HCT116 (cell line): Measurements from ENCODE around the gene CNPPD1. TPM values are rescaled to one million over a fixed set of nuclear protein-coding genes. Genes with fewer than 3 reads are reported as not detected.

ENCODE experiments used
- ATAC-seq: fragments of 200-7000 bp; cut with Tn5 transposase; 2 replicates; pipeline ENCODE4 v1.9.1; 2020; ENCODE audit warnings: mild to moderate bottlenecking, moderate library complexity
- BruUV-seq: library from RNA; stranded (reverse); fragments of 400-500 nt; replicated peaks from 2 replicates; lab custom pipeline; 2021; lab: Mats Ljungman, UMichigan
- CTCF ChIA-PET: fragments of 300-600 bp; sonication (Branson Sonifier 250); formaldehyde crosslinking; loops from one replicate; lab custom pipeline; 2021; ENCODE audit warnings: antibody characterized with exemption; lab: Charles Lee
- POLR2A ChIA-PET: fragments of 300-600, 350-600 bp; sonication (Branson Sonifier 250); formaldehyde crosslinking; loops from one replicate; lab custom pipeline; 2021; ENCODE audit warnings: antibody characterized with exemption; lab: Charles Lee
- RAD21 ChIA-PET, 2 experiments: fragments of 300-600 bp; sonication (Branson Sonifier 250); formaldehyde crosslinking; loops; one replicate each; lab custom pipeline; 2023; ENCODE audit warnings: low total read pairs in 2 of 2; ENCODE audit not compliant: uncharacterized antibody in 2 of 2, unreplicated experiment in 2 of 2, low non-redundant PET in 1 of 2; lab: Charles Lee
- DNase-seq: peaks from one replicate; pipeline ENCODE4 v3.0.0-alpha.2; 2010; ENCODE audit warnings: low read depth, low spot score
- H2AFZ ChIP-seq: fragments of 200-600 bp; shearing (Covaris generic), sonication (generic); 2 replicates; pipeline ENCODE4 v1.6.1; 2017; ENCODE audit warnings: low read depth, mixed run types, mixed read lengths, antibody characterized with exemption, low read length; ENCODE audit not compliant: poor library complexity, severe bottlenecking
- H3K27ac ChIP-seq: 2 replicates; pipeline ENCODE4 v1.5.1; 2012; ENCODE audit warnings: low read depth, low read length
- H3K27me3 ChIP-seq: fragments of 200-600 bp; sonication (generic); 2 replicates; pipeline ENCODE4 v1.6.1; 2016; ENCODE audit warnings: mixed run types, low read length, mixed read lengths; ENCODE audit not compliant: insufficient read depth
- H3K36me3 ChIP-seq, 2 experiments: fragments of 200-500 bp in 1 of 2; fragments of 200-600 bp in 1 of 2; sonication (Bioruptor generic) in 1 of 2; sonication (generic) in 1 of 2; 2 replicates each; pipeline versions ENCODE4 v1.5.1 to v1.6.1; 2014 to 2016; ENCODE audit warnings: low read length in 2 of 2, inconsistent platforms in 1 of 2, mixed read lengths in 1 of 2, mixed run types in 1 of 2; ENCODE audit not compliant: insufficient read depth in 2 of 2, control insufficient read depth in 1 of 2
- H3K4me1 ChIP-seq, 2 experiments: fragments of 200-600 bp in 1 of 2; sonication (generic) in 1 of 2; 2 replicates each; pipeline versions ENCODE4 v1.5.1 to v1.6.1; 2012 to 2017; ENCODE audit warnings: low read length in 2 of 2, inconsistent platforms in 1 of 2, mild to moderate bottlenecking in 1 of 2, mixed read lengths in 1 of 2, mixed run types in 1 of 2, moderate library complexity in 1 of 2; ENCODE audit not compliant: insufficient read depth in 2 of 2, control insufficient read depth in 1 of 2
- H3K4me2 ChIP-seq: fragments of 200-600 bp; sonication (generic); 2 replicates; pipeline ENCODE4 v1.6.1; 2017; ENCODE audit warnings: mixed run types, low read length, mixed read lengths
- H3K4me3 ChIP-seq, 2 experiments: fragments of 200-600 bp in 1 of 2; sonication (generic) in 1 of 2; replicated peaks in 1 of 2; 2 replicates each; pipeline ENCODE4 v1.5.1; 2011 to 2016; ENCODE audit warnings: low read length in 2 of 2, control low read depth in 1 of 2, low read depth in 1 of 2, mild to moderate bottlenecking in 1 of 2, mixed read lengths in 1 of 2, mixed run types in 1 of 2
- H3K79me2 ChIP-seq: fragments of 200-600 bp; sonication (generic); 2 replicates; pipeline ENCODE4 v1.6.1; 2017; ENCODE audit warnings: mild to moderate bottlenecking, mixed run types, low read length, moderate library complexity, mixed read lengths; ENCODE audit not compliant: insufficient read depth
- H3K9ac ChIP-seq: fragments of 200-600 bp; sonication (generic); 2 replicates; pipeline ENCODE4 v1.6.1; 2016; ENCODE audit warnings: low read length, mixed read lengths
- H3K9me2 ChIP-seq: fragments of 200-600 bp; sonication (generic), shearing (Covaris generic); 2 replicates; pipeline ENCODE4 v1.6.1; 2017; ENCODE audit warnings: mixed run types, mild to moderate bottlenecking, moderate library complexity; ENCODE audit not compliant: insufficient read depth
- H3K9me3 ChIP-seq, 2 experiments: fragments of 200-500 bp in 1 of 2; fragments of 200-600 bp in 1 of 2; sonication (Bioruptor generic) in 1 of 2; sonication (generic) in 1 of 2; 2 replicates each; pipeline ENCODE4 v1.6.1; 2014 to 2017; ENCODE audit warnings: low read length in 2 of 2, mixed read lengths in 2 of 2, inconsistent platforms in 1 of 2, low read depth in 1 of 2, mild to moderate bottlenecking in 1 of 2, mixed run types in 1 of 2, moderate library complexity in 1 of 2; ENCODE audit not compliant: control insufficient read depth in 1 of 2, insufficient read depth in 1 of 2
- H4K20me1 ChIP-seq: fragments of 200-600 bp; sonication (generic), shearing (Covaris generic); 2 replicates; pipeline ENCODE4 v1.6.1; 2017; ENCODE audit warnings: mixed run types, mild to moderate bottlenecking, moderate library complexity; ENCODE audit not compliant: insufficient read depth
- ELF1 ChIP-seq: IDR thresholded peaks from 2 replicates; pipeline ENCODE4 v1.6.1; 2012; ENCODE audit warnings: low read depth, borderline replicate concordance
- EZH2phosphoT487 ChIP-seq: fragments of 200-600 bp; IDR thresholded peaks from 2 replicates; pipeline ENCODE4 v1.6.1; 2018; ENCODE audit warnings: antibody characterized with exemption, borderline replicate concordance
- JUND ChIP-seq: IDR thresholded peaks from 2 replicates; pipeline ENCODE4 v1.6.1; 2012
- SRF ChIP-seq: IDR thresholded peaks from 2 replicates; pipeline ENCODE4 v1.6.1; 2012; ENCODE audit warnings: low read depth
- TCF7L2 ChIP-seq: IDR thresholded peaks from 2 replicates; pipeline ENCODE4 v1.7.0; 2011; ENCODE audit warnings: borderline replicate concordance, inconsistent platforms; ENCODE audit not compliant: insufficient read depth, insufficient read length; ENCODE audit errors: extremely low read depth
- intact Hi-C: fragments of 100-400 bp; cut with micrococcal nuclease; formaldehyde crosslinking; loops from 2 replicates; pipeline ENCODE4 v1.10.0; 2022
- total RNA-seq: library from RNA; stranded (reverse); gene quantifications from one replicate; pipeline ENCODE4 v1.2.1, GENCODE V29; 2021; ENCODE audit not compliant: unreplicated experiment
- TF ChIP-seq, protein P1 (sequence below): IDR thresholded peaks from 2 replicates; pipeline ENCODE4 v1.6.1; 2012
- TF ChIP-seq, protein P2 (sequence below): IDR thresholded peaks from 2 replicates; pipeline ENCODE4 v1.6.1; 2012
- TF ChIP-seq, protein P3 (sequence below), 3 experiments: fragments of 200-600 bp in 1 of 3; sonication (generic) in 1 of 3; IDR thresholded peaks in 2 of 3; conservative IDR thresholded peaks in 1 of 3; 2 replicates each; pipeline ENCODE4 v1.5.1; 2012 to 2017; ENCODE audit warnings: low read depth in 2 of 3, low read length in 2 of 3, antibody characterized with exemption in 1 of 3, borderline replicate concordance in 1 of 3, control low read depth in 1 of 3, mild to moderate bottlenecking in 1 of 3, mixed read lengths in 1 of 3, mixed run types in 1 of 3, moderate library complexity in 1 of 3; ENCODE audit not compliant: insufficient read depth in 1 of 3

CNPPD1 gene
- total RNA-seq, 1 experiment from 2014 or later, result 41.9 TPM

DNA sequence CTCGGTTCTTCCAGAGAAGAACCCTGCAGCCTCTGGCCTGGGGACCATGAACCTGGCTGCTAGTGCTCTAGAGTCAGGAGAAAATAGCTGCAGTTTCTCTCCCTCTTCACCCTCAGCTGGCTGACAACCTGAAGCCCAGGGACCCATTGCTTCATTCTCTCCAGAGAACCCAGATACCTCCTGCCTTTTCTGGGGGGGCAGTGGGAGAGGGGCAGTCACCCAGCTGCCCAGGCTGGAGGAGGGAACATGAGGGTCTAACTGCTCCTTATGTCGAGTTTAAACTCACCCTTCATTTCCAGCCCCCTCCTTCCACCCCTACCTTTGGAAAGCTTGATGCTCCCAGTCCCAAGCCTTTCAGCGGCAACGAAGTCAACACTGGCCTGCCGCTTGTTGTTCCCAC is 22.2 kb upstream of the CNPPD1 start:
- POLR2A ChIA-PET, result no interaction called here
- Histone ChIP-seq H3K4me3 (no peak overlapping the region), H2AFZ (no peak overlapping the region), H3K27ac (no peak overlapping the region), H3K9me2 (no peaks in the 10 kb centered on the region), H3K4me2 (no peak overlapping the region), H3K4me1 (no peaks in the 10 kb centered on the region), H3K36me3 (no peaks in the 10 kb centered on the region), H4K20me1 (no peaks in the 10 kb centered on the region), H3K9ac (no peak overlapping the region), H3K9me3 (no peaks in the 10 kb centered on the region), H3K79me2 (no peaks in the 10 kb centered on the region), H3K27me3 (no peaks in the 10 kb centered on the region)
- RAD21 ChIA-PET, result no interaction called here
- BruUV-seq, result no TSS peak
- ATAC-seq (no peak), DNase-seq (no peak)
- TF ChIP-seq ELF1, result no peak
- no peak for TF ChIP-seq SRF
- no peak for TF ChIP-seq TCF7L2
- TF ChIP-seq, protein P1, sequence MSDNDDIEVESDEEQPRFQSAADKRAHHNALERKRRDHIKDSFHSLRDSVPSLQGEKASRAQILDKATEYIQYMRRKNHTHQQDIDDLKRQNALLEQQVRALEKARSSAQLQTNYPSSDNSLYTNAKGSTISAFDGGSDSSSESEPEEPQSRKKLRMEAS, result no peak
- no peak for TF ChIP-seq EZH2phosphoT487
- TF ChIP-seq JUND, result no peak
- TF ChIP-seq, protein P2, sequence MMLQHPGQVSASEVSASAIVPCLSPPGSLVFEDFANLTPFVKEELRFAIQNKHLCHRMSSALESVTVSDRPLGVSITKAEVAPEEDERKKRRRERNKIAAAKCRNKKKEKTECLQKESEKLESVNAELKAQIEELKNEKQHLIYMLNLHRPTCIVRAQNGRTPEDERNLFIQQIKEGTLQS, result no peak
- CTCF ChIA-PET, result no interaction called here
- intact Hi-C loops, result no loop called here

DNA sequence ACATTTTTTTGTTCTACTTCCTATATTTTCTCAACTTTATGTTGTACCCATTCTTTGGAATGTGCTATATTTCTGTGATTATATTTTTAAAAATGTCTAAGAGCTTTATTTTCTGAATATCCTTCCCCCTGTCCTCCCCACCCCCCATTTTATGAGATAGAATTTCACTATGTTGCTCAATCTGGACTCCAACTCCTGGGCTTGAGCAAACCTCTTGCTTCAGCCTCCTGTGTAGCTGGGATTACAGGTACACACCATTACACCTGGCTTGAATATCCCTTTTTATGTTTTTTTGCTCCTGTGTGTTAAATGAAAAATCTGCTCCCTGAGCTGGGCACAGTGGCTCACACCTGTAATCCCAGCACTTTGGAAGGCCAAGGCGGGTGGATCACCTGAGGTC is 20.7 kb upstream of the CNPPD1 start:
- H3K9ac ChIP-seq, result no peak overlapping the region
- H3K4me3 ChIP-seq, result no peak overlapping the region
- no peaks in the 10 kb centered on the region for H3K9me3 ChIP-seq
- RAD21 ChIA-PET, result no interaction called here
- no peaks in the 10 kb centered on the region for H3K79me2 ChIP-seq
- CTCF ChIA-PET, result interaction anchor here (1.7 kb wide), 1 partner anchor 9 kb away, joined by 3 read pairs; the partner anchor contains the start of gene ZFAND2B
- H3K27me3 ChIP-seq, result no peaks in the 10 kb centered on the region
- no peak overlapping the region for H3K27ac ChIP-seq
- no peak overlapping the region for H2AFZ ChIP-seq
- no peaks in the 10 kb centered on the region for H4K20me1 ChIP-seq
- H3K4me1 ChIP-seq, result no peaks in the 10 kb centered on the region
- no peak overlapping the region for H3K4me2 ChIP-seq
- no peaks in the 10 kb centered on the region for H3K36me3 ChIP-seq
- ATAC-seq (no peak), DNase-seq (no peak)
- POLR2A ChIA-PET, result interaction anchor here (0.7 to 3.2 kb wide), 2 partner anchors 9 to 80 kb away, joined by 3 to 12 read pairs; partner anchors contain the start of gene ZFAND2B
- BruUV-seq, result no TSS peak
- TF ChIP-seq, protein P3, sequence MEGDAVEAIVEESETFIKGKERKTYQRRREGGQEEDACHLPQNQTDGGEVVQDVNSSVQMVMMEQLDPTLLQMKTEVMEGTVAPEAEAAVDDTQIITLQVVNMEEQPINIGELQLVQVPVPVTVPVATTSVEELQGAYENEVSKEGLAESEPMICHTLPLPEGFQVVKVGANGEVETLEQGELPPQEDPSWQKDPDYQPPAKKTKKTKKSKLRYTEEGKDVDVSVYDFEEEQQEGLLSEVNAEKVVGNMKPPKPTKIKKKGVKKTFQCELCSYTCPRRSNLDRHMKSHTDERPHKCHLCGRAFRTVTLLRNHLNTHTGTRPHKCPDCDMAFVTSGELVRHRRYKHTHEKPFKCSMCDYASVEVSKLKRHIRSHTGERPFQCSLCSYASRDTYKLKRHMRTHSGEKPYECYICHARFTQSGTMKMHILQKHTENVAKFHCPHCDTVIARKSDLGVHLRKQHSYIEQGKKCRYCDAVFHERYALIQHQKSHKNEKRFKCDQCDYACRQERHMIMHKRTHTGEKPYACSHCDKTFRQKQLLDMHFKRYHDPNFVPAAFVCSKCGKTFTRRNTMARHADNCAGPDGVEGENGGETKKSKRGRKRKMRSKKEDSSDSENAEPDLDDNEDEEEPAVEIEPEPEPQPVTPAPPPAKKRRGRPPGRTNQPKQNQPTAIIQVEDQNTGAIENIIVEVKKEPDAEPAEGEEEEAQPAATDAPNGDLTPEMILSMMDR (IDR thresholded peaks at IDR 0.05 in 2 of 3, conservative IDR thresholded peaks at IDR 0.05 in 1 of 3; ENCODE audit: borderline replicate concordance in 1 of 3, insufficient read depth in 1 of 3, low read depth in 2 of 3, low read length in 2 of 3), result no peak
- H3K9me2 ChIP-seq, result no peaks in the 10 kb centered on the region
- intact Hi-C loops, result no loop called here
